ENCODE data around the gene OR2T1. TPM values are rescaled to one million over a fixed set of nuclear protein-coding genes. Genes with fewer than 3 reads are reported as not detected.

OR2T1 gene
- total RNA-seq, 1 donor from 2014 or later, result not detected

DNA sequence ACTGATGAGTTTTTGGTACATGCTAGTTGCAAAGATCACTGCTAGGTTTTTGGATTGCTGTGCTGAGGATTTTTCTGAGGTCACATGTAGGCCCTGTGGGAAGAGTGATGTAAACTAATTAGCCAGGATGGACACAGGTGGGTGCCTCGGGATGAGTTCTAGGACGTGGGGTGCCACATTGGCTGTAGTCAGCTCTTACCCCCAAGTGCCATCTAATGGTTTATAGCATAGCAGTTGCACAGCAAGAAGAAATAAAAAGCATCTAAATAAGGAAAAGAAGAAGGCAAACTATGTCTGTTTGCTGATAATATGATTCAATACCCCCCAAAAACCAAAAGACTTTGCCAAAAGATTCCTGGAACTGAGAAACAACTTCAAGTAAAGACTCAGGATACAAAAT is 9.8 kb upstream of the OR2T1 start:
- Mint-ChIP-seq H3K9me3 (ENCODE audit: unreplicated experiment) (peaks cover 32% of the 10 kb centered on the region), H3K27ac (ENCODE audit: unreplicated experiment) (no peak overlapping the region), H3K4me3 (ENCODE audit: unreplicated experiment) (no peak overlapping the region), H3K36me3 (ENCODE audit: low read depth, unreplicated experiment) (no peaks in the 10 kb centered on the region), H3K4me1 (ENCODE audit: unreplicated experiment) (no peaks in the 10 kb centered on the region), H3K27me3 (ENCODE audit: unreplicated experiment) (peaks cover 2% of the 10 kb centered on the region)
- TF ChIP-seq, protein P1, sequence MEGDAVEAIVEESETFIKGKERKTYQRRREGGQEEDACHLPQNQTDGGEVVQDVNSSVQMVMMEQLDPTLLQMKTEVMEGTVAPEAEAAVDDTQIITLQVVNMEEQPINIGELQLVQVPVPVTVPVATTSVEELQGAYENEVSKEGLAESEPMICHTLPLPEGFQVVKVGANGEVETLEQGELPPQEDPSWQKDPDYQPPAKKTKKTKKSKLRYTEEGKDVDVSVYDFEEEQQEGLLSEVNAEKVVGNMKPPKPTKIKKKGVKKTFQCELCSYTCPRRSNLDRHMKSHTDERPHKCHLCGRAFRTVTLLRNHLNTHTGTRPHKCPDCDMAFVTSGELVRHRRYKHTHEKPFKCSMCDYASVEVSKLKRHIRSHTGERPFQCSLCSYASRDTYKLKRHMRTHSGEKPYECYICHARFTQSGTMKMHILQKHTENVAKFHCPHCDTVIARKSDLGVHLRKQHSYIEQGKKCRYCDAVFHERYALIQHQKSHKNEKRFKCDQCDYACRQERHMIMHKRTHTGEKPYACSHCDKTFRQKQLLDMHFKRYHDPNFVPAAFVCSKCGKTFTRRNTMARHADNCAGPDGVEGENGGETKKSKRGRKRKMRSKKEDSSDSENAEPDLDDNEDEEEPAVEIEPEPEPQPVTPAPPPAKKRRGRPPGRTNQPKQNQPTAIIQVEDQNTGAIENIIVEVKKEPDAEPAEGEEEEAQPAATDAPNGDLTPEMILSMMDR (IDR thresholded peaks at IDR 0.05; ENCODE audit: unreplicated experiment), result no peak
- DNase-seq (ENCODE audit: low spot score), result no peak

DNA sequence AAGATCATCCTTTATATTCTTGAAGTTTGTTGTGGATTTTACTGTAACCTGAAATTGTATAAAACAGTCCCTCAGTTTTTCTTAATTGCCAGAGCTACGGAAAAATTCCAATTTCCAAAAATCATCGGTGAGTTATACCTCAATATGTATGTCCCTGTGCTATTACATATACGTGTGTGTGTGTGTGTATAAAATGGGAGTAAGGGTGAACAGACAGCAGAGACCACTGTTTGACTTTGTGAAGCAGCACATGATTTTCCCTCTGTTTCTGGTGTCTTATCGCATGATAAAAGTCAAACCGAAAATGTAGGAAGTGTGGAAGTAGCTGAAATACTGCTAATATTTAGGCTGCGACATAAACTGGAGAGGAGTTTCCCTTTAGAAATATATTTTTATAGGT is 1.2 kb downstream of the OR2T1 start:
- no peak for DNase-seq (ENCODE audit: low spot score)
- H3K27me3 Mint-ChIP-seq (ENCODE audit: unreplicated experiment), result peaks cover 2% of the 10 kb centered on the region
- TF ChIP-seq, protein P1 (IDR thresholded peaks at IDR 0.05; ENCODE audit: unreplicated experiment), result no peak
- peaks cover 31% of the 10 kb centered on the region for H3K9me3 Mint-ChIP-seq (ENCODE audit: unreplicated experiment)
- H3K4me3 Mint-ChIP-seq (ENCODE audit: unreplicated experiment), result peak overlapping the region; percentile 0
- H3K4me1 Mint-ChIP-seq (ENCODE audit: unreplicated experiment), result no peaks in the 10 kb centered on the region
- peak overlapping the region; percentile 0 for H3K27ac Mint-ChIP-seq (ENCODE audit: unreplicated experiment)
- peaks cover 10% of the 10 kb centered on the region for H3K36me3 Mint-ChIP-seq (ENCODE audit: low read depth, unreplicated experiment)

DNA sequence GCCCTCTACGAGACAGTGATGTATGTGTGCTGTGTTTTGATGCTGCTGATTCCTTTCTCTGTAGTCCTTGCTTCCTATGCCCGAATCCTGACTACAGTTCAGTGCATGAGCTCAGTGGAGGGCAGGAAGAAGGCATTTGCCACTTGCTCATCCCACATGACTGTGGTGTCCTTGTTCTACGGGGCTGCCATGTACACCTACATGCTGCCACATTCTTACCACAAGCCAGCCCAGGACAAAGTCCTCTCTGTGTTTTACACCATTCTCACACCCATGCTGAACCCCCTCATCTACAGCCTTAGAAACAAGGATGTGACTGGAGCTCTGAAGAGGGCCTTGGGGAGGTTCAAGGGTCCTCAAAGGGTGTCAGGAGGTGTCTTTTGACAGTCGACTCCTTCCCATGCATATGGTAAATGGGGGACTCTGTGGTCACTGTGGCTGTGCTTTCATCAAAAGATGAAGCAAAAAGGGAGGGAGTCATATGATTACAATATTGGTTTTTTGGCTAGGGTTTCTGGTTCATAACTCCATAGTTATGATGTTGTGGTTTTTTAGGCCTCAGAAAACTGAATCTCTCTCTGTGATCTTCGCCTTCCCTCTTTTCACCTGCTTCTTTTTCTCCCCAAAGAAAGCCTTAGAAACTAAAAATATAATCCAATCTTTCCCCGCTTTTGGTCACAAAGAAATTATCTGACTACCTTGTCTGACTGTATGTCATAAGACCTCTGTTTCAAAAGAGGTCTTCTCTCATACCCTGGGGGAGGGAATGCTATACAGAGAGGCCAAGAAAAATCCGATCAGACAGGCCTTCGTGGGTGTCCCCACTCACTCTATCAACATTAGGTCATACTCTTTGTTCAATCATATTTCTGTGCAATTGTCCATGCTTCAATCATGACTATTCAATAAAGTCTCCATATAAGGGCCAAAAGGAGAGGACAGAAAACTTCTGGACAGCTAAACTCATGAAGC is 4.2 kb downstream of the OR2T1 start:
- TF ChIP-seq, protein P1 (IDR thresholded peaks at IDR 0.05; ENCODE audit: unreplicated experiment), result no peak
- Mint-ChIP-seq H3K4me3 (ENCODE audit: unreplicated experiment) (no peak overlapping the region), H3K4me1 (ENCODE audit: unreplicated experiment) (no peaks in the 10 kb centered on the region), H3K36me3 (ENCODE audit: low read depth, unreplicated experiment) (peaks cover 17% of the 10 kb centered on the region), H3K27me3 (ENCODE audit: unreplicated experiment) (peaks cover 2% of the 10 kb centered on the region), H3K9me3 (ENCODE audit: unreplicated experiment) (peaks cover 34% of the 10 kb centered on the region), H3K27ac (ENCODE audit: unreplicated experiment) (no peak overlapping the region)
- no peak for DNase-seq (ENCODE audit: low spot score)

DNA sequence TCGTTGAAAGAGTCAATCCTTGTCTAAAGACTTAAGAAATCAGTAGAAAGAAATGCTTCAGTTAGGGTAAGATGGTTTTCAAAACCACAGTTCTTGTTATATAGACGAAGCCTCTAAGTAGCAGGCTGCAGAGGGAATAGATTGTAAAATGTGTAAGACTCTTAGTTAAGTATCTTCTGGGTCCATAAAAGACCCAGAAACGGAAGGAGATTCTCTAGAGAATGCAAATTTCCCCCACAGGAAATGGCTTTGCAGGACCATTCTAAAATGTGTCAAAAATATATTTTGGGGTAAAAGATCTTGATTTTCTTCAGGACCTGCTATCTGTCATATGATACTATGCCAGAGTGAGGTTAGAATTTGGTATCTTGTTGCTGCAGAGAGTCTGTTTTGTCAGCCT is 13.4 kb downstream of the OR2T1 start:
- Mint-ChIP-seq H3K4me3 (ENCODE audit: unreplicated experiment) (no peak overlapping the region), H3K27ac (ENCODE audit: unreplicated experiment) (no peak overlapping the region), H3K27me3 (ENCODE audit: unreplicated experiment) (peaks cover 1% of the 10 kb centered on the region), H3K9me3 (ENCODE audit: unreplicated experiment) (peaks cover 45% of the 10 kb centered on the region), H3K36me3 (ENCODE audit: low read depth, unreplicated experiment) (peaks cover under 1% of the 10 kb centered on the region), H3K4me1 (ENCODE audit: unreplicated experiment) (no peaks in the 10 kb centered on the region)
- TF ChIP-seq, protein P1 (IDR thresholded peaks at IDR 0.05; ENCODE audit: unreplicated experiment), result no peak
- DNase-seq (ENCODE audit: low spot score), result no peak

DNA sequence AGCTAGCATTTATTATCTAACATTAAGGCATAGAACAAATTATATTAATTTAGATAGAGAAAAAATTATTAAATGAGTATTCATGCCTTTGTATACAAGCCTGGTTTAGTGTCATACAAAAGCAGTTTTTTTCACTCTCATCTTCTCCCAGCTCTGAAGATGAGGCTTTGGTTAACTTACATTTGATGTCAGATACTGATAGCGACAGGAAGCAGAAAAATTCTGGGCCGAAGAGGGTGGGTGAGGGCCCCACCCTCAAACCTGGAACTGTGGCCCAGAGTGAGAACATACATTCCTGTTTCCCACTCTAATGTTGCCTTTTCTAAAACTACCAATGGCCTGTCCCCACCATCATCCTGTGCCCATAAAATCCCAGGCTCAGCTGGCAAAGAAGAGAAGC is 15.0 kb downstream of the OR2T1 start:
- Mint-ChIP-seq H3K4me3 (ENCODE audit: unreplicated experiment) (no peak overlapping the region), H3K9me3 (ENCODE audit: unreplicated experiment) (peaks cover 43% of the 10 kb centered on the region), H3K27ac (ENCODE audit: unreplicated experiment) (no peak overlapping the region), H3K4me1 (ENCODE audit: unreplicated experiment) (no peaks in the 10 kb centered on the region), H3K27me3 (ENCODE audit: unreplicated experiment) (peaks cover 1% of the 10 kb centered on the region), H3K36me3 (ENCODE audit: low read depth, unreplicated experiment) (no peaks in the 10 kb centered on the region)
- TF ChIP-seq, protein P1 (IDR thresholded peaks at IDR 0.05; ENCODE audit: unreplicated experiment), result no peak
- no peak for DNase-seq (ENCODE audit: low spot score)
